GM23248 (cell line): ENCODE data around the gene LAMA1.

Experiments used
- EZH2 ChIP-seq: fragments of 200-600 bp; sonication (generic); IDR thresholded peaks from 2 replicates; pipeline ENCODE4 v1.6.1; 2018; ENCODE audit warnings: antibody characterized with exemption, mild to moderate bottlenecking; ENCODE audit not compliant: insufficient read depth, poor library complexity, severe bottlenecking
- EZH2phosphoT487 ChIP-seq: fragments of 200-600 bp; sonication (generic); IDR thresholded peaks from 2 replicates; pipeline ENCODE4 v1.6.1; 2018; ENCODE audit warnings: antibody characterized with exemption, moderate library complexity, mild to moderate bottlenecking, low read depth; ENCODE audit not compliant: insufficient read depth

DNA sequence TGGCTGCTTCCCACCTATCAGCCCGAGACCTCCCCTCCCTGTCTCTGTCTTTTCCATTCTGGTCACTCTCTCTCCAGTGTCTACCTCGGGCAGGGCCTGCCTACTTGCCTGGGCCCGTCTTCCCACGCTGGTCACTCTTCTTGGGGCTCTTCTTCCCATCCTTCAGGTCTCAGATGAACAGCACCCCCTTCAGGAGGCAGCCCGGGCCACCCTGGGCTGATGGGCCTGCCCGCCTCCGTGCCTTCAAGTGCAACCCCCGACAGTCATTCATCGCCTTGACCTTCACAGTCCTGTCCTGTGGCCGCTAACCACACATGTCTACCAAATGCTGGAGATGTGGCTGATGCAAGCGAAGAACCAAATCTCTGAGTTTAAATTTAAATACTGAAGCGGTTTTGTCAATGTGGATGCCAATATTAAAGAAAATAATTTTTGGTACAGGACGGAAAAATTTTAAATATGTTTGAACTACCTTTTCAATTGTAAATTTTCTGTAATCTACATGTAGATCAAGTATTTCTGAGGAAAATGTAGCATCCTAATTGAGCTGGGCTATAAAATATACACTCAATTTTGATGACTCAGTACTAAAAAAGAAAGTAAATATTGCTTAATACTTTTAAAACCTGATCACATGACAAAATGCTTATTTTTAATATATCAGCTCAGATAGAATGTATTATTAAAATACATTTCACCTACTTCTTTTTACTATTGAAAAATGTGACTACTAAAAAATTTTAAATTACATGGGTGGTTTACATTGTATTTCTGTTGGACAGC is 96.4 kb downstream of the LAMA1 start:
- TF ChIP-seq EZH2 (no peak), EZH2phosphoT487 (no peak)
